IMR-90 (cell line): ENCODE results near the gene FGG.

Experiments
- BHLHE40 ChIP-seq: fragments of 150-350 bp; IDR thresholded peaks from 2 replicates; pipeline ENCODE4 v1.6.1; 2016; ENCODE audit warnings: mild to moderate bottlenecking, low read depth, low read length
- CHD1 ChIP-seq: IDR thresholded peaks from 2 replicates; pipeline ENCODE4 v1.6.1; 2012; ENCODE audit warnings: low read depth, low read length, improper control_type of control experiment
- FOS ChIP-seq: fragments of 150-350 bp; IDR thresholded peaks from 2 replicates; pipeline ENCODE4 v1.6.1; 2016; ENCODE audit warnings: low read depth, low read length
- MAFK ChIP-seq: IDR thresholded peaks from 2 replicates; pipeline ENCODE4 v1.6.1; 2012; ENCODE audit warnings: low read depth, low read length, improper control_type of control experiment
- MAZ ChIP-seq: IDR thresholded peaks from 2 replicates; pipeline ENCODE4 v1.6.1; 2012; ENCODE audit warnings: low read depth, mild to moderate bottlenecking, low read length, improper control_type of control experiment, moderate library complexity, borderline replicate concordance
- MXI1 ChIP-seq: IDR thresholded peaks from 2 replicates; pipeline ENCODE4 v1.6.1; 2012; ENCODE audit warnings: low read depth, mild to moderate bottlenecking, low read length, moderate library complexity, borderline replicate concordance
- POLR2A ChIP-seq: IDR thresholded peaks from 2 replicates; pipeline ENCODE4 v1.6.1; 2012; ENCODE audit warnings: mild to moderate bottlenecking, low read depth, low read length
- RAD21 ChIP-seq: IDR thresholded peaks from 2 replicates; pipeline ENCODE4 v1.6.1; 2012; ENCODE audit warnings: low read length, improper control_type of control experiment
- RCOR1 ChIP-seq: IDR thresholded peaks from 2 replicates; pipeline ENCODE4 v1.6.1; 2012; ENCODE audit warnings: mild to moderate bottlenecking, low read length, improper control_type of control experiment; ENCODE audit not compliant: insufficient replicate concordance
- RFX5 ChIP-seq: IDR thresholded peaks from 2 replicates; pipeline ENCODE4 v1.8.0; 2012; ENCODE audit warnings: low read depth, mild to moderate bottlenecking, low read length, moderate library complexity
- USF2 ChIP-seq: fragments of 150-350 bp; IDR thresholded peaks from 2 replicates; pipeline ENCODE4 v1.6.1; 2017; ENCODE audit warnings: mild to moderate bottlenecking, antibody characterized with exemption, low read length, low read depth
- TF ChIP-seq, protein P1 (sequence below): conservative IDR thresholded peaks from 2 replicates; pipeline ENCODE4 v1.5.1; 2012; ENCODE audit warnings: mild to moderate bottlenecking, low read depth, low read length, improper control_type of control experiment

- TF ChIP-seq, protein P1, sequence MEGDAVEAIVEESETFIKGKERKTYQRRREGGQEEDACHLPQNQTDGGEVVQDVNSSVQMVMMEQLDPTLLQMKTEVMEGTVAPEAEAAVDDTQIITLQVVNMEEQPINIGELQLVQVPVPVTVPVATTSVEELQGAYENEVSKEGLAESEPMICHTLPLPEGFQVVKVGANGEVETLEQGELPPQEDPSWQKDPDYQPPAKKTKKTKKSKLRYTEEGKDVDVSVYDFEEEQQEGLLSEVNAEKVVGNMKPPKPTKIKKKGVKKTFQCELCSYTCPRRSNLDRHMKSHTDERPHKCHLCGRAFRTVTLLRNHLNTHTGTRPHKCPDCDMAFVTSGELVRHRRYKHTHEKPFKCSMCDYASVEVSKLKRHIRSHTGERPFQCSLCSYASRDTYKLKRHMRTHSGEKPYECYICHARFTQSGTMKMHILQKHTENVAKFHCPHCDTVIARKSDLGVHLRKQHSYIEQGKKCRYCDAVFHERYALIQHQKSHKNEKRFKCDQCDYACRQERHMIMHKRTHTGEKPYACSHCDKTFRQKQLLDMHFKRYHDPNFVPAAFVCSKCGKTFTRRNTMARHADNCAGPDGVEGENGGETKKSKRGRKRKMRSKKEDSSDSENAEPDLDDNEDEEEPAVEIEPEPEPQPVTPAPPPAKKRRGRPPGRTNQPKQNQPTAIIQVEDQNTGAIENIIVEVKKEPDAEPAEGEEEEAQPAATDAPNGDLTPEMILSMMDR: no peak
- TF ChIP-seq MAFK: no peak
- no peak for TF ChIP-seq USF2
- TF ChIP-seq CHD1: no peak
- no peak for TF ChIP-seq MAZ
- TF ChIP-seq RFX5: no peak
- TF ChIP-seq POLR2A: no peak
- TF ChIP-seq RAD21: no peak
- no peak for TF ChIP-seq MXI1
- no peak for TF ChIP-seq RCOR1
- no peak for TF ChIP-seq BHLHE40
- TF ChIP-seq FOS: no peak
These were observed 53.3 kb downstream of the FGG start for GRCh38 chr4:154559141-154559493.
